ENCODE measurements around the gene NSMCE1.

DNA sequence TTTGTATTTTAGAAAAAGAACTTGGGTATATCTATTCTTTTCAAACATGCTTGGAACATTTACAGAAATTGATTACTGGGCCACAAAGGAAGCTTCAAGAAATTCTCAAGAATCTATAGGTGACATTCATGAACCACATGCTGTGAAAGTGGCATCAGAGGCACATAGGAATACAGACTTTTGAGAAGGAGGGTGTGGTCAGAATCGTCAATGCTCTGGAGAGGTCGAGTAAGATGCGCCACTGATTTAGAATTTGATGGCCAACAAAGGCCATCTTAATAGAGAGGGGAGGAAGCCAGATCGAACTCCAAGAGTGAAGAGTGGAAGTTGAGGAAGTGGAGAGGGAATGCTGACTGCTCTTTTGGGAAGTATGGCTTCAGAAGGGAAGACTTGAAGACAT lies 3.5 kb upstream of the NSMCE1 start:
- no peak for TF ChIP-seq POLR2A (IDR thresholded peaks at IDR 0.05)
- TF ChIP-seq, protein P1, sequence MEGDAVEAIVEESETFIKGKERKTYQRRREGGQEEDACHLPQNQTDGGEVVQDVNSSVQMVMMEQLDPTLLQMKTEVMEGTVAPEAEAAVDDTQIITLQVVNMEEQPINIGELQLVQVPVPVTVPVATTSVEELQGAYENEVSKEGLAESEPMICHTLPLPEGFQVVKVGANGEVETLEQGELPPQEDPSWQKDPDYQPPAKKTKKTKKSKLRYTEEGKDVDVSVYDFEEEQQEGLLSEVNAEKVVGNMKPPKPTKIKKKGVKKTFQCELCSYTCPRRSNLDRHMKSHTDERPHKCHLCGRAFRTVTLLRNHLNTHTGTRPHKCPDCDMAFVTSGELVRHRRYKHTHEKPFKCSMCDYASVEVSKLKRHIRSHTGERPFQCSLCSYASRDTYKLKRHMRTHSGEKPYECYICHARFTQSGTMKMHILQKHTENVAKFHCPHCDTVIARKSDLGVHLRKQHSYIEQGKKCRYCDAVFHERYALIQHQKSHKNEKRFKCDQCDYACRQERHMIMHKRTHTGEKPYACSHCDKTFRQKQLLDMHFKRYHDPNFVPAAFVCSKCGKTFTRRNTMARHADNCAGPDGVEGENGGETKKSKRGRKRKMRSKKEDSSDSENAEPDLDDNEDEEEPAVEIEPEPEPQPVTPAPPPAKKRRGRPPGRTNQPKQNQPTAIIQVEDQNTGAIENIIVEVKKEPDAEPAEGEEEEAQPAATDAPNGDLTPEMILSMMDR (IDR thresholded peaks at IDR 0.05): no peak

Data from esophagus squamous epithelium (tissue), 4 donors.